GM12875 (cell line): ENCODE results near the gene KRT80.

Source experiments
- H3K4me3 ChIP-seq: one replicate; pipeline ENCODE4 v1.5.1; 2011; ENCODE audit warnings: low read depth, low read length, control low read depth
- CTCF ChIP-seq: IDR thresholded peaks from 2 replicates; pipeline ENCODE4 v1.5.1; 2011; ENCODE audit warnings: low read depth, mild to moderate bottlenecking, control low read depth, inconsistent platforms, low read length, moderate library complexity, borderline replicate concordance; ENCODE audit not compliant: insufficient read depth

The KRT80 gene

GRCh38 chr12:52232203-52232673, 40.4 kb upstream of the KRT80 start:
- H3K4me3 ChIP-seq: no peak overlapping the region
- TF ChIP-seq CTCF: no peak

GRCh38 chr12:52231305-52232202, 39.7 kb upstream of the KRT80 start:
- no peak overlapping the region for H3K4me3 ChIP-seq

GRCh38 chr12:52230364-52231281, 38.8 kb upstream of the KRT80 start:
- H3K4me3 ChIP-seq: no peak overlapping the region
- no peak for TF ChIP-seq CTCF

More at GRCh38 chr12:52231305-52232202, 39.7 kb upstream of the KRT80 start:
- no peak for TF ChIP-seq CTCF

GRCh38 chr12:52229836-52230343, 38.1 kb upstream of the KRT80 start:
- no peak overlapping the region for H3K4me3 ChIP-seq
- no peak for TF ChIP-seq CTCF

- H3K4me3 ChIP-seq: no peak overlapping the region
- no peak for TF ChIP-seq CTCF
These were observed 37.1 kb upstream of the KRT80 start for GRCh38 chr12:52228931-52229330.

GRCh38 chr12:52228366-52228765, 36.6 kb upstream of the KRT80 start:
- H3K4me3 ChIP-seq: no peak overlapping the region
- no peak for TF ChIP-seq CTCF
